HepG2 (cell line): ENCODE data around the gene CARS2. TPM values are rescaled to one million over a fixed set of nuclear protein-coding genes. Genes with fewer than 3 reads are reported as not detected.

Source experiments
- AHDC1 ChIP-seq: sonication (generic); formaldehyde crosslinking; IDR thresholded peaks from 2 replicates; pipeline ENCODE4 v1.5.1; 2020; ENCODE audit warnings: mild to moderate bottlenecking, missing genetic modification reagents, borderline replicate concordance
- BRCA1 ChIP-seq: sonication (generic); formaldehyde crosslinking; IDR thresholded peaks from 2 replicates; pipeline ENCODE4 v1.4.0; 2020; ENCODE audit warnings: missing genetic modification reagents
- CEBPG ChIP-seq: IDR thresholded peaks from 2 replicates; pipeline ENCODE4 v1.6.1; 2016
- ESRRA ChIP-seq: sonication (generic); formaldehyde crosslinking; IDR thresholded peaks from 2 replicates; pipeline ENCODE4 v1.5.1; 2020; ENCODE audit warnings: mild to moderate bottlenecking, low read depth, missing genetic modification reagents
- GATA4 ChIP-seq: sonication (generic); IDR thresholded peaks from 2 replicates; pipeline ENCODE4 v1.6.1; 2016; ENCODE audit warnings: antibody characterized with exemption, low read depth, borderline replicate concordance
- HNF4G ChIP-seq, 2 experiments: sonication (generic) in 1 of 2; formaldehyde crosslinking in 1 of 2; IDR thresholded peaks; 2 replicates each; pipeline versions ENCODE4 v1.4.0 to v1.6.1; 2011 to 2020; ENCODE audit warnings: borderline replicate concordance in 2 of 2, low read depth in 2 of 2, mild to moderate bottlenecking in 2 of 2, low read length in 1 of 2, missing genetic modification reagents in 1 of 2, moderate library complexity in 1 of 2
- MEF2D ChIP-seq: sonication (generic); formaldehyde crosslinking; IDR thresholded peaks from 2 replicates; pipeline ENCODE4 v1.5.1; 2020; ENCODE audit warnings: mild to moderate bottlenecking, missing genetic modification reagents
- NFYC ChIP-seq: IDR thresholded peaks from 2 replicates; pipeline ENCODE4 v1.6.1; 2016; ENCODE audit warnings: missing genetic modification reagents, missing compliant biosample characterization
- NR2F2 ChIP-seq: IDR thresholded peaks from 2 replicates; pipeline ENCODE4 v1.6.1; 2012; ENCODE audit warnings: low read depth, inconsistent platforms, borderline replicate concordance
- RARA ChIP-seq: IDR thresholded peaks from 2 replicates; pipeline ENCODE4 v1.6.1; 2016; ENCODE audit warnings: missing genetic modification reagents, missing compliant biosample characterization
- RBFOX2 ChIP-seq: fragments of 200-400 bp; formaldehyde crosslinking; IDR thresholded peaks from 2 replicates; pipeline ENCODE4 v1.6.1; 2017; ENCODE audit warnings: low read depth, mild to moderate bottlenecking, low read length
- SIN3A ChIP-seq: IDR thresholded peaks from 2 replicates; pipeline ENCODE4 v1.6.1; 2011; ENCODE audit warnings: low read depth, mild to moderate bottlenecking, control low read depth, low read length, borderline replicate concordance
- SMYD3 ChIP-seq: sonication (generic); formaldehyde crosslinking; IDR thresholded peaks from 2 replicates; pipeline ENCODE4 v1.8.1; 2023; ENCODE audit warnings: mild to moderate bottlenecking, missing genetic modification reagents
- TFDP2 ChIP-seq: sonication (generic); formaldehyde crosslinking; IDR thresholded peaks from 2 replicates; pipeline ENCODE4 v1.4.0; 2020; ENCODE audit warnings: missing genetic modification reagents
- ZBTB43 ChIP-seq: sonication (generic); formaldehyde crosslinking; conservative IDR thresholded peaks from 2 replicates; pipeline ENCODE4 v1.4.0; 2020; ENCODE audit warnings: missing genetic modification reagents
- ZNF30 ChIP-seq: sonication (generic); formaldehyde crosslinking; IDR thresholded peaks from 2 replicates; pipeline ENCODE4 v1.5.0; 2020; ENCODE audit warnings: mild to moderate bottlenecking, missing genetic modification reagents
- ZNF337 ChIP-seq: sonication (generic); formaldehyde crosslinking; IDR thresholded peaks from 2 replicates; pipeline ENCODE4 v1.5.1; 2020; ENCODE audit warnings: missing genetic modification reagents, low read depth, mild to moderate bottlenecking, borderline replicate concordance
- ZNF724P ChIP-seq: sonication (generic); formaldehyde crosslinking; IDR thresholded peaks from 2 replicates; pipeline ENCODE4 v1.8.0; 2022; ENCODE audit warnings: missing genetic modification reagents, borderline replicate concordance
- ZNF75D ChIP-seq: sonication (generic); formaldehyde crosslinking; IDR thresholded peaks from 2 replicates; pipeline ENCODE4 v1.8.1; 2023; ENCODE audit warnings: missing genetic modification reagents, mild to moderate bottlenecking, borderline replicate concordance
- ZNF768 ChIP-seq: sonication (generic); formaldehyde crosslinking; IDR thresholded peaks from 2 replicates; pipeline ENCODE4 v1.4.0; 2020; ENCODE audit warnings: missing genetic modification reagents
- polyA plus RNA-seq, 8 experiments: library from polyadenylated mRNA; depleted of rRNA in 3 of 8; stranded (reverse) in 7 of 8; unstranded in 1 of 8; fragments of >200 nt; fragmentation: Illumina TruSeq in 4 of 8; extraction: Trizol in 4 of 8; gene quantifications; 2 replicates each; pipeline versions ENCODE4 v1.2.1 to v1.2.3, GENCODE V29; 2011 to 2016; ENCODE audit warnings: low read depth in 4 of 8, missing spikeins in 1 of 8, mixed read lengths in 1 of 8; ENCODE audit not compliant: insufficient read depth in 1 of 8
- total RNA-seq, 5 experiments: library from RNA; depleted of rRNA; stranded (reverse); fragments of >200 nt; fragmentation: Illumina TruSeq; extraction: Trizol; gene quantifications; 2 replicates each; pipeline ENCODE4 v1.2.3, GENCODE V29; 2016; ENCODE audit warnings: low read depth in 1 of 5

The CARS2 gene
- total and polyA plus RNA-seq, 2 of the 13 experiments (the other 11 are each of a cell fraction or from before 2014, with no cell fraction given): 41.1 to 59.3 TPM

- TF ChIP-seq AHDC1 (CRISPR knock-in tag) (no peak), BRCA1 (CRISPR knock-in tag) (no peak), ZNF337 (CRISPR knock-in tag) (no peak), GATA4 (peak; percentile 86), RBFOX2 (peak; percentile 93), SMYD3 (CRISPR knock-in tag) (no peak), NFYC (peak; percentile 94), ZNF724P (CRISPR knock-in tag) (0 out of 2 replicates have a peak, but pooled peaks have one; percentile 62), ZNF768 (CRISPR knock-in tag) (peak; percentile 48; the same call in 1 of the 2 replicates), HNF4G (IDR thresholded peaks at IDR 0.05; ENCODE audit: borderline replicate concordance, low read depth, low read length) (peak; percentile 71), HNF4G (CRISPR knock-in tag; IDR thresholded peaks at IDR 0.05; ENCODE audit: borderline replicate concordance, low read depth) (no peak; the same call in 1 of the 2 replicates), ZNF30 (no peak), ZBTB43 (CRISPR knock-in tag) (no peak), MEF2D (CRISPR knock-in tag) (peak; percentile 77), RARA (CRISPR knock-in tag) (no peak; the same call in none of the 2 replicates), TFDP2 (peak; percentile 87), NR2F2 (no peak), ZNF75D (no peak), ESRRA (CRISPR knock-in tag) (0 out of 2 replicates have a peak, but pooled peaks have one; percentile 43), SIN3A (peak; percentile 54; the same call in 1 of the 2 replicates), CEBPG (CRISPR knock-in tag) (no peak)
These were observed 7.1 kb upstream of the CARS2 start (continued) for GRCh38 chr13:110712849-110713641.
